ENCODE data around the gene IQGAP3.

GRCh38 chr1:156478250-156478627, 94.1 kb downstream of the IQGAP3 start:
- TF ChIP-seq CTCF (conservative IDR thresholded peaks at IDR 0.05; ENCODE audit: low read depth in 2 of 2) (no peak), POLR2AphosphoS5 (IDR thresholded peaks at IDR 0.05; ENCODE audit: low read depth) (no peak), EZH2phosphoT487 (IDR thresholded peaks at IDR 0.05; ENCODE audit: unreplicated experiment) (no peak), EZH2 (IDR thresholded peaks at IDR 0.05; ENCODE audit: low read depth, unreplicated experiment) (no peak), REST (IDR thresholded peaks at IDR 0.05; ENCODE audit: unreplicated experiment) (no peak), ZNF331 (CRISPR knock-in tag; IDR thresholded peaks at IDR 0.05; ENCODE audit: low read depth) (no peak), NANOG (IDR thresholded peaks at IDR 0.05; ENCODE audit: borderline replicate concordance) (no peak), CREB1 (CRISPR knock-in tag; IDR thresholded peaks at IDR 0.05; ENCODE audit: low read depth) (no peak)

All from GM23338 (cell line).